HG03045 (cell line): ENCODE measurements around the gene DISC1.

Source experiments
- ATAC-seq: cut with Tn5 transposase; IDR thresholded peaks from one replicate; pipeline ENCODE4 v1.9.1; 2021; ENCODE audit warnings: mild to moderate bottlenecking, moderate library complexity; ENCODE audit not compliant: unreplicated experiment

The DISC1 gene

DNA sequence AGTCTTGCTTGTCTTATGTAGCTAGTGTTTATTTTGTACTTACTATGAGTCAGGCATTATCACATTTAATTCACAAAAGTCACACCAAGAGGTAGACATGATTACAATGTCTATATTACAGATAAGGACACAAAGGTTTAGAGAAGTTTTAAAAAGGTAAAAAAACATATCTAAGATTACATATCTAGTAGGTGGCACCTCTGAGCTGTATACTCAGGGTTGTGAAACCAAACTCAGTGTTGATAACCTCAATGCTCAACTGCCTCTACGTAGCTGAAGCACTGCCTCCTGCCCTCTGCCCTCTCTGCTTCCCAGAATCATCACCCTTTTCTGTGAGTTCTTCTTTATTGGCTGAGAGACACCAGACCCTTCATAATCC is 431.3 kb downstream of the DISC1 start:
- ATAC-seq, result no peak

DNA sequence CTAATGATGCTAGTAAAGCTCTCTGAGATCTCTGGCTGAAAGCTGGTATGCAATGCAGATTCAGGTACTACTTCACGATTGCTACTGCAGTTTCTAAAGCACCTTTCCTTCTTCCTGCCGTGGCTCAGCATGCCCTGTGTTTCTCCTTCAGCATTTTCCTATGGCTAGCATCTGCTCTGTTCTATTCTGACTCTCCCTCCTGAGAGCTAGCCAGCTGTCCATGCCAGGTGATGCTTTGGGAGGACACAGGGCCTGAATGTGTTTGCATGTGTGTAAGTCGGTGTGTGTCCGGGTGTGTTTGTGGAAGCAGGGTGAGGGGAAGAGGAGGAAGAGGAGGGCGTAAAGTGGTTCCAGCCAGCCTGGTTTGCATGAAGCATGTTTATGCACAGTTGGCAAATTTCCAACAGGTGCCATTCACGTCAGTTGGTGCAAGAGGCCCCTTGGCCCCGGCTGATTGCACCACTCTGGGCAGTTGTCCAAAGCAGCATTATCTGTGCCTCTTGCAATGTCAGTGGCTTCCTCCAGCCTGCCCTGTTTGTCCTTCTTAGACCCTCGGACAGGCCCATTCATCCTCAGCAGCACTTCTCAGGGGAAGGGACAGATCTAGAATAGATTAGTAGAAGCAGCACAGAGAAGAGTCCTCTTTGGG is 433.3 kb downstream of the DISC1 start:
- ATAC-seq, result no peak

DNA sequence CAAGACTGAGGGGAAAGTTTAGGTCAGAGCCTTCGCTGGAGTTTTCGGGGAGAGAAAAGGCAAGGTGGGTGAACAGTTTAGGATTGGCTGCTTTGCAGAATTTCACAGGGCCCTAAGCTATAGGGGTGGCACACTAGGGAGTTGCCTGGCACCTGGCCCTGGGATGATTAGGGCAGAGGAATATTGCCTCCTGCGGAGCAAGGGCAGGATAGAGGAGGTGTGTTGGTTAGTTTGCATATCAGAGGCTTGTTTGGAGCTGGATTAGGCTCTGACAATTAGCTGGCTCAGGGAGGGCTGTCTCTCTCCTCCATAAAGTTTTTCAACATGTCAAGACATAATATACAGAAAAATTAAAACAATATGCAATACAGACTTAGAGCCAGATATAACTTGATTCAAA is 436.4 kb downstream of the DISC1 start:
- ATAC-seq, result no peak

DNA sequence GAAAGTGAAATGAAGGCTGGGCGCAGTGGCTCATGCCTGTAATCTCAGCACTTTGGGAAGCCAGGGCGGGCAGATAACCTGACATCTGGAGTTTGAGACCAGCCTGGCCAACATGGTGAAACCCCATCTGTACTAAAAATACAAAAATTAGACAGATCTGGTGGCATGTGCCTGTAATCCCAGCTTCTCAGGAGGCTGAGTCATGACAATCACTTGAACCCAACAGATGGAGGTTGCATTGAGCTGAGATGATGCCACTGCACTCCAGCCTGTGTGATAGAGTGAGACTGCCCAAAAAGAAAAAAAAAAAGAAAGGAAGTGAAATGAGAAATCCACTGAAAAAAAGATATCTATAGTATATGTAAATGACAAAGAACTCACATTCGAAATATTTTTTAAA is 439.9 kb downstream of the DISC1 start:
- ATAC-seq, result no peak

DNA sequence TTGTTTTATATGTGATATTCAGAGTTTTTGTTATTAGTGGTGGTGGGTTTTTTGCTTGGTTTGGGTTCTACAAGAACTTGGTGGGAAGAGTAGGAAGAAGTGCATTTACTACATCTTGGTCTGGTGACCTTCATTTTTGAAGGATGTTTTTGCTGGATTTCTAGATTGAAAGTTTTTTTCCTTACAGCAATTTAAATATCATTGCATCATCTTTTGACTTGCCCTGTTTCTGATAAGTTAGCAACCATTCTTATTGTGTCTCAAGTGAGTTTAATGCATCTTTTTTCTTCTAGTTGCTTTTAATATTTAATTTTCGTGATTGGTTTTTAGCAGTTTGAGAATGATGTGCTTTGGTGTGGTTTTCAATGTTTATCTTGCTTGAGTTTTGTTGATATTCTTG is 447.7 kb downstream of the DISC1 start:
- no peak for ATAC-seq

DNA sequence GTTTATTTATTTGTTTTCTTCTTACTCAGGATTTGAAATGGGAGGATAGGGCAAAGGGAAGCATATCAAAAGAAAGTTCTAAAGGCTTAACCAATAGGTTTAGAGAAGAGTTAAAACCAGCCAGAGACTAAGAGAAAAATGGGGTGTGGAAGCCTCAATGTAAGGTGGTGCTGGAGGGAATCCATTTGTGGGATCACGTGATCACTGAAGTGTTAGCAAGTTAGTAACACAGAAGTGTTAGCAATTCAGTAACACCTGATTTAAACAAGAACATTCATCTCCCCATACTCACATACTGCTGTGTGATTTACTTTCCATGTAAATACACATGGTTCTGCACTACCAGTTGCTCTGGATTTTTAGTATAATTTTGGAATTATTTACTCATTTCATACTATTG is 451.2 kb downstream of the DISC1 start:
- no peak for ATAC-seq

DNA sequence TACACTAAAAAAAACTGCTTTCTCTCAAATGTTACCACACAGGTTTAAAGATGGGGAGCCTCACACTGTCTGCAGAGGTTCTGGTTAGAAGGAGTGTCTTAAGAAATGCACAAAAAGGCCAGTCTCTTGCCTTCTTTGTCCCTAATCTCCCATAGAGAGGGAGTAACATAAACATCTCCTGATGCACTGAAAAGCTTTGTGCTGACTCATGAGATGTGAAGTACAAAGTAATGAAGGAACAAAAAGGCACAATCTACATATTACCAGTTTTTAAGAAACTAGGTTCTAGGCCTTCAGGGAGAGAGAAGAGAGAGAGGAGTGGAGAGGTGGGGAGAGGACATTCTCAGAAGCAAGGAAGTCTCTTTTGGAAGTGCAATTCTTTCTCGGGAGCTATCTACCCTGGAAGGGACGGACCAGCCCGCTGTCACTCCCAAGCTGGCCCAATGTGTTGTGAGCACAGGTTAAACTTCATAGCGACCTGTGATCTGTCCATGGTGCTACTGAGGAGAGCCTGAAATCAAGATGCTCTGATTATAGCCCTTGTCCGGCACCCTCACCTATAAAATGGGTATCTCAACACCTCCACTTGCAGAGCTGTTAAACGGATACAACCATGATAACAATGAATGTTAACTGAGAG is 458.1 kb downstream of the DISC1 start:
- ATAC-seq, result no peak

DNA sequence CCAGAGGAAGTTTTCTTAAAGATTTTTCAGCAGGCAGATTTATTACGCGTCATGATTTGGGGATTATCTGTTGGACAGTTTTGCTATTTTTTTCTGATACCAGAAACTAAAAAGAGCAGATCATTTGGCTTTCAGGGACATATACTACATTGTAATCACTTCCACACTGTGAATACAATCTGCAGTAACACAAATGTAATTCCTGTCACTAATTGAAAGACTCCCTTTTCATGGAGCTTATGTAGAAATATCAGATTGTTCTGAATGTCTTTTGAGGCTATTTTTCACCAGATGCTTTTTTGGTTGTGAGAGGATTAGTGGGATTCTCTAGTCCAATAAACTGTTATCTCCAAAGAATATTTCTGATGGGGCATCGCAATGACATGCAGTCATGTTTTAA is 464.2 kb downstream of the DISC1 start:
- ATAC-seq, result no peak
